Peyer's patch (tissue), 4 donors: ENCODE data around the gene QRFP. TPM values are rescaled to one million over a fixed set of nuclear protein-coding genes. Genes with fewer than 3 reads are reported as not detected.
"Not testable (repeated sequence)": the region's sequence is repeated elsewhere in the genome, so short reads cannot be mapped to it uniquely, and the experiment has no call there.

Experiments used
- DNase-seq, 3 donors: peaks; one replicate each; pipeline ENCODE4 v3.0.0-alpha.2; 2017 to 2019
- H3K27ac ChIP-seq, 4 donors: fragments of 200-600 bp; sonication (generic); one replicate each; pipeline ENCODE4 v1.5.1; 2016 to 2019
- H3K27me3 ChIP-seq, 2 donors: fragments of 200-600 bp; sonication (generic); one replicate each; pipeline ENCODE4 v1.5.1; 2019
- H3K36me3 ChIP-seq, 3 donors: fragments of 200-600 bp; sonication (generic); one replicate each; pipeline ENCODE4 v1.5.1; 2016 to 2019
- H3K4me1 ChIP-seq, 4 donors: fragments of 200-600 bp; sonication (generic); one replicate each; pipeline ENCODE4 v1.5.1; 2016 to 2019
- H3K4me3 ChIP-seq, 4 donors: fragments of 200-600 bp; sonication (generic); 1 replicate in 3 of 4; 2 replicates in 1 of 4; pipeline ENCODE4 v1.5.1; 2016 to 2019; ENCODE audit warnings: mild to moderate bottlenecking in 1 of 4
- H3K9me3 ChIP-seq, 4 donors: fragments of 200-600 bp; sonication (generic); one replicate each; pipeline ENCODE4 v1.5.1; 2016 to 2019; ENCODE audit warnings: mild to moderate bottlenecking in 1 of 4
- POLR2A ChIP-seq, 2 donors: fragments of 450-650 bp; IDR thresholded peaks; one replicate each; pipeline ENCODE4 v1.5.1; 2017; ENCODE audit warnings: antibody characterized with exemption in 2 of 2, mild to moderate bottlenecking in 2 of 2, moderate library complexity in 2 of 2
- total RNA-seq, 4 donors: library from RNA; depleted of rRNA; stranded (reverse); fragments of >200 nt; gene quantifications; one replicate each; pipeline ENCODE4 v1.1.0, GENCODE V29; 2016
- TF ChIP-seq, protein P1 (sequence below), 6 experiments: fragments of 450-650 bp in 4 of 6; fragments of 200-600 bp in 2 of 6; sonication (generic) in 1 of 6; IDR thresholded peaks; one replicate each; pipeline ENCODE4 v1.5.1; 2017 to 2019; ENCODE audit warnings: antibody characterized with exemption in 6 of 6, mild to moderate bottlenecking in 3 of 6, moderate library complexity in 1 of 6

QRFP gene
- total RNA-seq, 4 donors from 2014 or later: not detected

DNA sequence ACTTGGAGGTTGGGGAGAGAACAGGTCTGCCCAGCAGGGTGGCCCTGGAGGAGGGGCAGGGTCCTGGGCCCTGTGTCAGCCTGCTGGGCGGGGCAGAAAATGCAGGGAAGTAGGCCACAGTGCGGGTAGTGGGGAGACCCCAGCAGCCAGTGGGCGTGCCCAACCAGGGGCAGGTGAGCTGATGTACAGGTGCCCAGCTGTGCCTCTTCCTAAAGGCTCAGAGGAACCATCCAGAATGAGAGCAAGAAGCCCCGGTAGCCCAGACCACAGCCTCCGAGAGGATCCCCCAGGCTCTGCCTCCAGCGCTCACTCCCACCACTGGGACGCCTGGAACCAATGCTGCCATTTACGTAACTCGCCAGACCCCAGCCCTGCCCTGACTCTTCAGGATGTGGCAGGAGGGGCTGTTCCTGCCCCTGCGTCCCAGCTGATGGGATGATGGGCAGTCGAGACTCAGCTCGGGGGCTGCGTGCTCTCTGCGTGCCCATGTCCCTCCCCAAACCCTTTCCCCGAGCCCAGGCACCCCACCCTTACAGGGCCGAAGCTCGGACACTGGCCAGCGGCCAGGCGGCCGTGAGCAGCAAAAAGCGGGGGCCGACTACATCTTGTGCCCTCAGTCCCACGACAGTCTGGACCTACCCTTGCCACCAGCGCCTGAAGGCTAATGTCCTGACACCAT lies 17.9 kb upstream of the QRFP start:
- DNase-seq: no peak
- TF ChIP-seq, protein P1, sequence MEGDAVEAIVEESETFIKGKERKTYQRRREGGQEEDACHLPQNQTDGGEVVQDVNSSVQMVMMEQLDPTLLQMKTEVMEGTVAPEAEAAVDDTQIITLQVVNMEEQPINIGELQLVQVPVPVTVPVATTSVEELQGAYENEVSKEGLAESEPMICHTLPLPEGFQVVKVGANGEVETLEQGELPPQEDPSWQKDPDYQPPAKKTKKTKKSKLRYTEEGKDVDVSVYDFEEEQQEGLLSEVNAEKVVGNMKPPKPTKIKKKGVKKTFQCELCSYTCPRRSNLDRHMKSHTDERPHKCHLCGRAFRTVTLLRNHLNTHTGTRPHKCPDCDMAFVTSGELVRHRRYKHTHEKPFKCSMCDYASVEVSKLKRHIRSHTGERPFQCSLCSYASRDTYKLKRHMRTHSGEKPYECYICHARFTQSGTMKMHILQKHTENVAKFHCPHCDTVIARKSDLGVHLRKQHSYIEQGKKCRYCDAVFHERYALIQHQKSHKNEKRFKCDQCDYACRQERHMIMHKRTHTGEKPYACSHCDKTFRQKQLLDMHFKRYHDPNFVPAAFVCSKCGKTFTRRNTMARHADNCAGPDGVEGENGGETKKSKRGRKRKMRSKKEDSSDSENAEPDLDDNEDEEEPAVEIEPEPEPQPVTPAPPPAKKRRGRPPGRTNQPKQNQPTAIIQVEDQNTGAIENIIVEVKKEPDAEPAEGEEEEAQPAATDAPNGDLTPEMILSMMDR (IDR thresholded peaks at IDR 0.05): no peak
- TF ChIP-seq POLR2A (IDR thresholded peaks at IDR 0.05): no peak
- Histone ChIP-seq H3K27me3 (no peaks in the 10 kb centered on the region), H3K27ac (no peak overlapping the region), H3K4me1 (no peaks in the 10 kb centered on the region), H3K4me3 (no peak overlapping the region), H3K36me3 (no peaks in the 10 kb centered on the region), H3K9me3 (no peaks in the 10 kb centered on the region)

DNA sequence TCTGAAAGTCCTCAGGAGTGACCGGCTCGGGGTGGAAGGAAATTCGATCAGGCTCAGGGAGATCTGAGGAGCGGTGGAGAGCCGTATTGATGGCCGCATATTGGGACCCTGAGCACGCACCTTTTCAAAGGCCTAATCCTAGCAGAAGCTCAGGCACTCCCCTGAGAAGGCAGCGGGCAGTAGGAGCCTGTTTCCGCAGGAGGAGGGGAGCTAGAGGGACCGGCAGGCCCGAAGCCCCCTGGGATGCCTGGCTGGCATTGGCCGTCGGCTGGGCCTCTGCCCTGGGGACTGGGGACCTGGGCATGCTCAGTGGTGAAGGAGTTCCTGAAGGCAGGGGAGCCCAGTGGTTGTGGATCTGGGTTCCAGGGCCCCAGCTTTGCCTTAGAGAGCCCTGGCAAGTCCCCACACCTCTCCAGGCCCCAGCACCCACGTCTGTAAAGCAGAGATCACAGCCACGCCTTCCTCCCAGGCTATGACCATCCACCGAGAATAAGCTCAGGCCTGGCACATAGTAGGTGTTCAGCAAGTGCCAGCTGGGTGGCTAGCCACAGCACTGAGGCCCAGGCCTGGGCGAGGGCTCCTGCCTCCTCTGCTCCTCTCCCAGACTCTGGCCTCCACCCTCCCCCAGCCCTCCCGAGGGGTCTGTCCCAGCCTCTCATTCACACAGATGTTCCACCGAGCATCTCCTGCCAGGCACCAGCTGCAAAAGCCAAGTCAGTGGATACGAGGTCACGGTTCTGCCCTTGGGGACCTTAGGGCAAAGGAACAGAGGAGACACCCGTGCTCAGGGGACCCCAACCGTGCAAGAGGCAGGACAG lies 17.2 kb upstream of the QRFP start:
- Histone ChIP-seq H3K36me3 (no peaks in the 10 kb centered on the region), H3K4me3 (no peak overlapping the region), H3K27ac (no peak overlapping the region), H3K4me1 (no peaks in the 10 kb centered on the region), H3K27me3 (no peaks in the 10 kb centered on the region), H3K9me3 (no peaks in the 10 kb centered on the region)
- no peak for TF ChIP-seq POLR2A (IDR thresholded peaks at IDR 0.05)
- TF ChIP-seq, protein P1 (IDR thresholded peaks at IDR 0.05): no peak
- DNase-seq: no peak

DNA sequence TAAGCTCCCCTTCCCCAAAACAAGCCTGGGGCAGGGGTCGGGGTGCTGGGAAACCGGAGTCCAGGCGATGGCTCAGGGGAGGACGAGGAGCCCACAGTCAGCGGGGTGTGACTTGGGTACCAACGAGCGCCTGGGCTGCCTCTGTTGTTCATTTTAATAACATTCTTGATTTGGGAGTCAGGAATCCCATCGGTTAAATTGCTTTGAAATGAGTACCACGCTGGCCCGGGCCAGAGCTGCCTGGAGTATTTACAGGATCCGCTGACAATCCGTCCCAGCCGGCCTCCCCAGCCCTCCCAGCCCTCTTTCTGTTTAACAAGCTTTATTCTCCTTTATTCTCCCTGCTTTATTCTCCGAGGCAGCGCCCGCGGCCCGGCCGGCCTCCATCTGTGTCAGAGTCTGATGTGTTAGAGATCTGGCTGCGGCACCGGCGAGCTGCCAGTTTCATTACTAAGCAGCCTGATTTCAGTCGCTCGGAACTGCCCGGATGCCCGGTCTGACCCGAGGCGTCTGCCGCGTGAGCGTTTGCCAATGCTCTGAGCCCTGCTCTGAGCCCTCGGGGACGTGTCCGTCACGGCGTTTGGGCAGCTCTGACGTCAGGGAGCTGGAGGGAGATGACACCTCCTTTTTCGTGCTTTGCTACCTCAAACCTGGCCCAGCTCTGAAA lies 16.5 kb upstream of the QRFP start:
- Histone ChIP-seq H3K27me3 (no peaks in the 10 kb centered on the region), H3K4me1 (no peaks in the 10 kb centered on the region), H3K27ac (no peak overlapping the region), H3K9me3 (no peaks in the 10 kb centered on the region), H3K4me3 (no peak overlapping the region), H3K36me3 (no peaks in the 10 kb centered on the region)
- no peak for TF ChIP-seq POLR2A (IDR thresholded peaks at IDR 0.05)
- TF ChIP-seq, protein P1 (IDR thresholded peaks at IDR 0.05): no peak
- no peak for DNase-seq

DNA sequence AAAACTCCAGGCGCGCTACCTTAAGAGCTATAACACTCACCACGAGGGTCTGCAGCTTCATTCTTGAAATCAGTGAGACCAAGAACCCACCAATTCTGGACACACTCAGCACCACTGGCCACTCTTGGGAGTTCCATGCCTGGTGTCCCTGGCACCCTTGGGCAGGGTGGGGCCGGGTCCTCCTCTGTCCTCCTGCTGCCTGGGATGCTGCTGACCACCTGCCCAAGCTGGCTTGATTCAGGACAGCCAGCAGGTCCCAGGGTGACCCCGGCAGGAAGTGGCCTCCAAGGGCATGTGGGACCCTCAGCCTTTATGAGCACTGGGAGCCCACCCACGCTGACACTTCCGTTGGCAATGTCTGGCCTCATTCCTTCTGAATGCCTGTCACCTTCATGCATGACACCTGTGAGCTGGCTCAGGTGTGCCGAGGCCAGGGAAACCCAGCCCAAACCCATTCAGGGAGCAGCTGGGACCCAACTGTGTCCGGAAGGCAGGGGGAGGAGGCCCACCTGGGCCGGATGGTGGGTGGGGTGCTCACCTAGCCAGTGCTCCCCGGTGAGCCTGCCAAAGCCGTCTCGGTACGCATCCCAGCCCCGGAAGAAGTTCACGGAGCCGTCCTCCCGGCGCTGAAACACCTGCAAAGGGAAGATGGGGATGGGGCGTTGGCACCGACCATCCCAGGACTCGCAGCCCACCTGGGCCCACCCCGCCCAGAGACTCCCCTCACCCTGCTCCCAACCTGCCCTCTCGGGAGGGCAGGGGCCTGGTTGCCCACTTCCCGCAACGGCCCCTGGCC lies 14.8 kb upstream of the QRFP start:
- no peak for DNase-seq
- Histone ChIP-seq H3K27me3 (no peaks in the 10 kb centered on the region), H3K9me3 (no peaks in the 10 kb centered on the region), H3K27ac (no peak overlapping the region), H3K4me1 (no peaks in the 10 kb centered on the region), H3K36me3 (no peaks in the 10 kb centered on the region), H3K4me3 (no peak overlapping the region)
- TF ChIP-seq POLR2A (IDR thresholded peaks at IDR 0.05): no peak
- TF ChIP-seq, protein P1 (IDR thresholded peaks at IDR 0.05): no peak

DNA sequence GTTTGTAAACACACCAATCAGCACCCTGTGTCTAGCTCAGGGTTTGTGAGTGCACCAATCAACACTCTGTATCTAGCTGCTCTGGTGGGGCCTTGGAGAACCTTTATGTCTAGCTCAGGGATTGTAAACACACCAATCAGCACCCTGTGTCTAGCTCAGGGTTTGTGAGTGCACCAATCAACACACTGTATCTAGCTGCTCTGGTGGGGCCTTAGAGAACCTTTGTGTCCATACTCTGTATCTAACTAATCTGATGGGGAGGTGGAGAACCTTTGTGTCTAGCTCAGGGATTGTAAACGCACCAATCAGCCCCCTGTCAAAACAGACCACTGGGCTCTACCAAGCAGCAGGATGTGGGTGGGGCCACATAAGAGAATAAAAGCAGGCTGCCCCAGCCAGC lies 14.1 kb upstream of the QRFP start:
- H3K36me3 ChIP-seq, H3K4me1 ChIP-seq, H3K4me3 ChIP-seq, H3K27me3 ChIP-seq, H3K27ac ChIP-seq, H3K9me3 ChIP-seq, DNase-seq: not testable (repeated sequence)

DNA sequence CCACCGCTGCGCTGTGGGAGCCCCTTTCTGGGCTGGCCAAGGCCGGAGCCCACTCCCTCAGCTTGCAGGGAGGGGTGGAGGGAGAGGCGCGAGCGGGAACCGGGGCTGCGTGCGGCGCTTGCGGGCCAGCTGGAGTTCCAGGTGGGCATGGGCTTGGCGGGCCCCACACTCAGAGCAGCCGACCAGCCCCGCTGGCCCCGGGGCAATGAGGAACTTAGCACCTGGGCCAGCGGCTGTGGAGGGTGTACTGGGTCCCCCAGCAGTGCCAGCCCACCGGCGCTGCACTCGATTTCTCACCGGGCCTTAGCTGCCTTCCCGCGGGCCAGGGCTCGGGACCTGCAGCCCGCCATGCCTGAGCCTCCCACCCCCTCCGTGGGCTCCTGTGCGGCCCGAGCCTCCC lies 13.4 kb upstream of the QRFP start:
- H3K4me1 ChIP-seq: not testable (repeated sequence)

More for the DNA sequence above, 13.4 kb upstream of the QRFP start:
- H3K27me3 ChIP-seq, H3K9me3 ChIP-seq, DNase-seq, H3K4me3 ChIP-seq, H3K27ac ChIP-seq, H3K36me3 ChIP-seq: not testable (repeated sequence)
